Stimulated activated memory B cell treated with anti-CD40 and anti-IgM and Interleukin-4, amounts not matched to agents 10 μg/mL and 1 μg/mL and 100 μg/mL, for 72 hours (primary cell): ENCODE measurements around the gene OR6B3.
"Not testable (repeated sequence)": the region's sequence is repeated elsewhere in the genome, so short reads cannot be mapped to it uniquely, and the experiment has no call there.

Source experiments
- ATAC-seq: fragments of 150-1000 bp; cut with Tn5 transposase; 2 replicates; pipeline ENCODE4 v1.10.0; 2021
- H3K27ac Mint-ChIP-seq: one replicate; pipeline ENCODE4 v1.8.0; 2022; ENCODE audit warnings: mild to moderate bottlenecking, mixed read lengths
- H3K27me3 Mint-ChIP-seq: one replicate; pipeline ENCODE4 v1.8.0; 2022; ENCODE audit warnings: mixed read lengths
- H3K36me3 Mint-ChIP-seq: one replicate; pipeline ENCODE4 v1.8.0; 2022; ENCODE audit warnings: mixed read lengths
- H3K4me1 Mint-ChIP-seq: one replicate; pipeline ENCODE4 v1.8.0; 2022; ENCODE audit warnings: mixed read lengths
- H3K4me3 Mint-ChIP-seq: one replicate; pipeline ENCODE4 v1.8.0; 2022; ENCODE audit warnings: mild to moderate bottlenecking, moderate library complexity, mixed read lengths
- H3K9me3 Mint-ChIP-seq: one replicate; pipeline ENCODE4 v1.8.0; 2022; ENCODE audit warnings: mixed read lengths

OR6B3 gene

GRCh38 chr2:240055177-240055917 is 2.0 kb upstream of the OR6B3 start:
- no peaks in the 10 kb centered on the region for H3K36me3 Mint-ChIP-seq
- peaks cover 53% of the 10 kb centered on the region for H3K27me3 Mint-ChIP-seq
- H3K4me3 Mint-ChIP-seq = no peak overlapping the region
- H3K27ac Mint-ChIP-seq = no peak overlapping the region
- no peaks in the 10 kb centered on the region for H3K9me3 Mint-ChIP-seq
- no peaks in the 10 kb centered on the region for H3K4me1 Mint-ChIP-seq
- no peak for ATAC-seq

- H3K4me3 Mint-ChIP-seq = no peak overlapping the region
- H3K9me3 Mint-ChIP-seq = no peaks in the 10 kb centered on the region
- H3K4me1 Mint-ChIP-seq = no peaks in the 10 kb centered on the region
- no peak for ATAC-seq
- H3K36me3 Mint-ChIP-seq = no peaks in the 10 kb centered on the region
- H3K27ac Mint-ChIP-seq = no peak overlapping the region
- peaks cover 58% of the 10 kb centered on the region for H3K27me3 Mint-ChIP-seq
Observed at GRCh38 chr2:240052524-240052923, 797 bp downstream of the OR6B3 start.

- peaks cover 58% of the 10 kb centered on the region for H3K27me3 Mint-ChIP-seq
- ATAC-seq = no peak
- no peaks in the 10 kb centered on the region for H3K9me3 Mint-ChIP-seq
- no peaks in the 10 kb centered on the region for H3K4me1 Mint-ChIP-seq
- H3K4me3 Mint-ChIP-seq = no peak overlapping the region
- no peak overlapping the region for H3K27ac Mint-ChIP-seq
- H3K36me3 Mint-ChIP-seq = no peaks in the 10 kb centered on the region
Observed at GRCh38 chr2:240051697-240052096, 1.6 kb downstream of the OR6B3 start.

DNA sequence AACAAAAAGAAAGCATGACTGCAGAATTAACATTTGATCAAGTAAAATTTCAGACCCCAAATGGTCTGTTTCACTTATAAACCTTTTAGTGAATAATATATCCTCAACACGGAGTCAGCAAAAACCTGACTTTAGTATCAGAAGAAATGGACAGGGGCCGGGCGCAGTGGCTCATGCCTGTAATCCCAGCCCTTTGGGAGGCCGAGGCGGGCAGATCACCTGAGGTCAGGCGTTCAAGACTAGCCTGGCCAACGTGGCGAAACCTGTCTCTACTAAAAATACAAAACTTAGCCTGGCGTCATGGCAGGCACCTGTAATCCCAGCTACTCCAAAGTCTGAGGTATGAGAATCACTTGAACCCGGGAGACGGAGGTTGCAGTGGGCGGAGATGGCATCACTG is 3.0 kb downstream of the OR6B3 start:
- ATAC-seq = no peak
- no peaks in the 10 kb centered on the region for H3K36me3 Mint-ChIP-seq
- H3K9me3 Mint-ChIP-seq = no peaks in the 10 kb centered on the region
- no peaks in the 10 kb centered on the region for H3K4me1 Mint-ChIP-seq
- no peak overlapping the region for H3K27ac Mint-ChIP-seq
- peaks cover 58% of the 10 kb centered on the region for H3K27me3 Mint-ChIP-seq
- H3K4me3 Mint-ChIP-seq = no peak overlapping the region

- peaks cover 55% of the 10 kb centered on the region for H3K27me3 Mint-ChIP-seq
- no peaks in the 10 kb centered on the region for H3K36me3 Mint-ChIP-seq
- no peak overlapping the region for H3K27ac Mint-ChIP-seq
- no peak overlapping the region for H3K4me3 Mint-ChIP-seq
- H3K9me3 Mint-ChIP-seq = no peaks in the 10 kb centered on the region
- ATAC-seq = no peak
- no peaks in the 10 kb centered on the region for H3K4me1 Mint-ChIP-seq
Observed at GRCh38 chr2:240048237-240048636, 5.1 kb downstream of the OR6B3 start.

- Mint-ChIP-seq H3K9me3 (no peaks in the 10 kb centered on the region), H3K4me3 (no peak overlapping the region), H3K36me3 (no peaks in the 10 kb centered on the region), H3K4me1 (no peaks in the 10 kb centered on the region), H3K27ac (no peak overlapping the region), H3K27me3 (peaks cover 62% of the 10 kb centered on the region)
- no peak for ATAC-seq
Observed at GRCh38 chr2:240045098-240045497, 8.2 kb downstream of the OR6B3 start.

GRCh38 chr2:240044096-240044495 is 9.2 kb downstream of the OR6B3 start:
- not testable (repeated sequence) for H3K9me3 Mint-ChIP-seq, ATAC-seq, H3K4me3 Mint-ChIP-seq, H3K4me1 Mint-ChIP-seq, H3K27ac Mint-ChIP-seq, H3K36me3 Mint-ChIP-seq
- H3K27me3 Mint-ChIP-seq = peaks cover 62% of the 10 kb centered on the region

DNA sequence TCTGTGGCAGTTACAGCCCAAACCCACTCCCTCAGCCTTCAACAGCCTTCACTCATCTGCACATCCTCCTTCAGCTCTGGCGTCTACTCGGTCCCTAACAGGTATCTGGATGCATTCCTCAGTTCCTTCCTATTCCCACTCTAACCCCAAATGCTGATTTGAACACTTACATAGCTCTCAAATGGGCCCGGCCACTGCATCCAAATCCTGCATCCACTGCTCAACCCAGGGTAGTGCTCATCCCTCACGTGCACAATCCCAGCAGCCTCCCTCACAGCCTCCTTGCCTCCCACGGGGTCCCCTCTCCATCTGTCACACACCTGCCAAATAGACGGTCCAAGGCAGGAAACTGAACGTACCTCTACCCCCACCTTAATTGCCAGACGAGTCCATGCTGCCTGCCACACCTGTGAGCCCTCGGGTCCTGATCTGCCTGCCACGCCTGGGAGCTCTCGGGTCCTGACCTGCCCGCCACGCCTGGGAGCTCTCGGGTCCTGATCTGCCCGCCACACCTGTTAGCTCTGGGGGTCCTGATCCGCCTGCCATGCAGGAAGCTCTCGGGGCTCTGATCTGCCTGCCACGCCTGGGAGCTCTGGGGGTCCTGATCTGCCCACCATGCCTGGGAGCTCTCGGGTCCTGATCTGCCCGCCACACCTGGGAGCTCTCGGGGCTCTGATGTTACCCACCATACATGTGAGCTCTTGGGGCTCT is 9.9 kb downstream of the OR6B3 start:
- no peaks in the 10 kb centered on the region for H3K4me1 Mint-ChIP-seq
- no peak for ATAC-seq
- no peaks in the 10 kb centered on the region for H3K36me3 Mint-ChIP-seq
- H3K9me3 Mint-ChIP-seq = no peaks in the 10 kb centered on the region
- H3K27me3 Mint-ChIP-seq = peaks cover 56% of the 10 kb centered on the region
- no peak overlapping the region for H3K27ac Mint-ChIP-seq
- H3K4me3 Mint-ChIP-seq = no peak overlapping the region

- H3K27me3 Mint-ChIP-seq = peaks cover 49% of the 10 kb centered on the region
- H3K36me3 Mint-ChIP-seq = no peaks in the 10 kb centered on the region
- no peaks in the 10 kb centered on the region for H3K4me1 Mint-ChIP-seq
- ATAC-seq = no peak
- H3K9me3 Mint-ChIP-seq = no peaks in the 10 kb centered on the region
- H3K4me3 Mint-ChIP-seq = no peak overlapping the region
- no peak overlapping the region for H3K27ac Mint-ChIP-seq
Observed at GRCh38 chr2:240042740-240043139, 10.6 kb downstream of the OR6B3 start.

DNA sequence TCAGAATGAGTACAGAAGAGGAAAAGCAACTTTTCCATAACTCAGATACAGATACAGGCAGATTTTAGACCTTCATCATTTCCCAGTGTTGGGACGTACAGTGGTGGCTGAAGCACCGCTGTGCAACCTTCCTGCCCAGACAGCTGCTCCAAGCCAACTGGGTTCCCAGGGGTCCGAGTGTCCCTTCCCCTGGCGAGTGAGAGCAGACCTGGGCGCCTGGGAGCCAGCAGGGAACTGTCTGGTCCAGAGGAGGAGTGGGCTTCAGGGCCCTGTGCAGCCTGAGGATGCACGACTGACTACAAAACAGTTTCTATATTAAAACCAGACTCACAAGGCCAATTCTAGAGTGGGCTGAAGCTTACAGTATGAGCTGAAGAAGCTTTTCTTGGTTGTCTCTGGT is 12.0 kb downstream of the OR6B3 start:
- no peak for ATAC-seq
- Mint-ChIP-seq H3K9me3 (no peaks in the 10 kb centered on the region), H3K4me1 (no peaks in the 10 kb centered on the region), H3K27me3 (peaks cover 46% of the 10 kb centered on the region), H3K4me3 (no peak overlapping the region), H3K27ac (no peak overlapping the region), H3K36me3 (no peaks in the 10 kb centered on the region)

- H3K36me3 Mint-ChIP-seq = no peaks in the 10 kb centered on the region
- ATAC-seq = no peak
- H3K4me1 Mint-ChIP-seq = no peaks in the 10 kb centered on the region
- peaks cover 25% of the 10 kb centered on the region for H3K27me3 Mint-ChIP-seq
- no peak overlapping the region for H3K27ac Mint-ChIP-seq
- H3K4me3 Mint-ChIP-seq = no peak overlapping the region
- no peaks in the 10 kb centered on the region for H3K9me3 Mint-ChIP-seq
Observed at GRCh38 chr2:240037358-240037757, 16.0 kb downstream of the OR6B3 start.

GRCh38 chr2:240033330-240033678 is 20.0 kb downstream of the OR6B3 start:
- Mint-ChIP-seq H3K27ac (no peak overlapping the region), H3K4me3 (no peak overlapping the region), H3K36me3 (no peaks in the 10 kb centered on the region), H3K27me3 (peaks cover 27% of the 10 kb centered on the region), H3K4me1 (no peaks in the 10 kb centered on the region), H3K9me3 (no peaks in the 10 kb centered on the region)
- ATAC-seq = peak; percentile 22

- peaks cover 27% of the 10 kb centered on the region for H3K27me3 Mint-ChIP-seq
- no peaks in the 10 kb centered on the region for H3K4me1 Mint-ChIP-seq
- no peaks in the 10 kb centered on the region for H3K9me3 Mint-ChIP-seq
- no peak overlapping the region for H3K4me3 Mint-ChIP-seq
- H3K27ac Mint-ChIP-seq = no peak overlapping the region
- H3K36me3 Mint-ChIP-seq = no peaks in the 10 kb centered on the region
- ATAC-seq = no peak
Observed at GRCh38 chr2:240032406-240033329, 20.7 kb downstream of the OR6B3 start.

- ATAC-seq = peak; percentile 13
- Mint-ChIP-seq H3K27ac (no peak within 1 kb of the TSS), H3K27me3 (peaks cover 17% of the 10 kb centered on the region)
Observed at GRCh38 chr2:240030379-240031094, 22.8 kb downstream of the OR6B3 start, which contains the start of gene OR6B2. Gene OR6B2 (minus strand): TSS chr2:240030429. CDS start chr2:240030429, 0 bp downstream.

GRCh38 chr2:240024766-240025165 is 28.6 kb downstream of the OR6B3 start:
- H3K27ac Mint-ChIP-seq = peak overlapping the region; percentile 94
- H3K4me1 Mint-ChIP-seq = peaks cover 28% of the 10 kb centered on the region
- ATAC-seq = peak; percentile 39
- peak overlapping the region; percentile 90 for H3K4me3 Mint-ChIP-seq
- no peaks in the 10 kb centered on the region for H3K27me3 Mint-ChIP-seq
- H3K9me3 Mint-ChIP-seq = no peaks in the 10 kb centered on the region
- H3K36me3 Mint-ChIP-seq = peaks cover 11% of the 10 kb centered on the region

More at GRCh38 chr2:240030379-240031094, 22.8 kb downstream of the OR6B3 start, which contains the start of gene OR6B2:
- H3K36me3 Mint-ChIP-seq = no peaks in the 10 kb centered on the region
- no peaks in the 10 kb centered on the region for H3K4me1 Mint-ChIP-seq
- H3K4me3 Mint-ChIP-seq = no peak within 1 kb of the TSS
- no peaks in the 10 kb centered on the region for H3K9me3 Mint-ChIP-seq
